SK-N-MC (cell line): Measurements from ENCODE around the gene PHF14.

Experiments
- DNase-seq: peaks from one replicate; pipeline ENCODE4 v3.0.0-alpha.2; 2011; ENCODE audit warnings: low read depth, low spot score
- H3K27ac ChIP-seq: fragments of 200-600 bp; sonication (generic); 2 replicates; pipeline ENCODE4 v1.5.1; 2016; ENCODE audit warnings: mixed run types
- H3K36me3 ChIP-seq: fragments of 200-600 bp; sonication (generic); 2 replicates; pipeline ENCODE4 v1.6.1; 2017; ENCODE audit warnings: antibody characterized with exemption, low read length, mixed read lengths; ENCODE audit not compliant: insufficient read depth
- H3K4me3 ChIP-seq: fragments of 200-600 bp; sonication (generic); 2 replicates; pipeline ENCODE4 v1.5.1; 2016
- H3K9ac ChIP-seq: fragments of 200-600 bp; sonication (generic); 2 replicates; pipeline ENCODE4 v1.8.0; 2017; ENCODE audit warnings: mixed run types, mixed read lengths; ENCODE audit not compliant: insufficient read length
- H3K9me3 ChIP-seq: fragments of 200-600 bp; sonication (generic); 2 replicates; pipeline ENCODE4 v1.6.1; 2017; ENCODE audit warnings: low read depth, mild to moderate bottlenecking, antibody characterized with exemption, low read length, moderate library complexity, mixed read lengths
- EZH2 ChIP-seq: fragments of 200-600 bp; sonication (generic); IDR thresholded peaks from one replicate; pipeline ENCODE4 v1.6.1; 2017; ENCODE audit warnings: antibody characterized with exemption
- FOXP2 ChIP-seq: optimal IDR thresholded peaks from 2 replicates; pipeline ENCODE3; 2011; ENCODE audit warnings: mild to moderate bottlenecking, moderate library complexity; ENCODE audit not compliant: insufficient read depth; ENCODE audit errors: extremely low read length, control extremely low read depth
- POLR2AphosphoS5 ChIP-seq: IDR thresholded peaks from 2 replicates; pipeline ENCODE4 v1.6.1; 2012; ENCODE audit warnings: mild to moderate bottlenecking, low read depth, low read length, borderline replicate concordance

The PHF14 gene

DNA sequence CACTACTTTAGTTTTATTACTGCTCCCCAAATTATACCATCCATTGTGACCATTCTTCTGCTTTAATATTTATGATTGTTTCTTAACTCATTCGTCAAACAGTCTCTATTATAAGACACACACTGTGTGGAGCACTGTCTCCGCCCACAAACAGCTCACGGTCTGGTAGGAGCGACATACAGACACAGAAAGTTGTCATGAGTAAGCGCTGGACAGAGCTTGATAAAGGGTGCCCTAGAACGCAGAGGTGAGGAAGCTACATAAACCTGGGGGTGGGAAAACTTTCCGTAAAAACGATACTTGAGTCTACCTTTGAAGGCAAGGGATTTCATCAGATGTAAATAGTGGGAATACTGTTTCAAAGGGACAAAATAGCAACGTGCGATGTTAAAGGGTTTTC, 207.9 kb downstream of the PHF14 start:
- DNase-seq = no peak
- Histone ChIP-seq H3K36me3 (no peaks in the 10 kb centered on the region), H3K9me3 (no peaks in the 10 kb centered on the region), H3K27ac (no peak overlapping the region), H3K9ac (no peak overlapping the region), H3K4me3 (no peak overlapping the region)
- TF ChIP-seq EZH2 (no peak), FOXP2 (no peak), POLR2AphosphoS5 (no peak)

DNA sequence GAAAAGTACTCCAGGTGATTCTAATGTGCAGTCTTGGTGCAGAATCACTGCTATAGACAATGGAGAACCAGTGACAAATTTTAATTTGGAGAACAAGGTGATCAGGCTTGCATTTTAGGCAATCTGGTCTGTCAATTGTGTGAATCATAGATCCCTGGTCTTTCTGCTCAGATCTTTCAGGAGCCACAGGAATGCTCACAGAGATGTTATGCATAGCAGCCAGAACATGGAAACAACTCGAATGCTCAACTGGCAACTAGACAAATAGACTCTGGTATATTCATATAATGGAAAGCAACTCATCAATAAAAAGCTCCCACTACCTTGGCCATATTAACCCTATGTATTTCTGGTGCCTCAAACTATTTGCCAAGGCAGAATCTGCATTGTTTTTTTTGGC, 209.1 kb downstream of the PHF14 start:
- H3K4me3 ChIP-seq = no peak overlapping the region
- no peak overlapping the region for H3K27ac ChIP-seq
- no peaks in the 10 kb centered on the region for H3K9me3 ChIP-seq
- TF ChIP-seq EZH2 = no peak
- TF ChIP-seq POLR2AphosphoS5 = no peak
- TF ChIP-seq FOXP2 = no peak
- no peak overlapping the region for H3K9ac ChIP-seq
- H3K36me3 ChIP-seq = no peaks in the 10 kb centered on the region
- no peak for DNase-seq

DNA sequence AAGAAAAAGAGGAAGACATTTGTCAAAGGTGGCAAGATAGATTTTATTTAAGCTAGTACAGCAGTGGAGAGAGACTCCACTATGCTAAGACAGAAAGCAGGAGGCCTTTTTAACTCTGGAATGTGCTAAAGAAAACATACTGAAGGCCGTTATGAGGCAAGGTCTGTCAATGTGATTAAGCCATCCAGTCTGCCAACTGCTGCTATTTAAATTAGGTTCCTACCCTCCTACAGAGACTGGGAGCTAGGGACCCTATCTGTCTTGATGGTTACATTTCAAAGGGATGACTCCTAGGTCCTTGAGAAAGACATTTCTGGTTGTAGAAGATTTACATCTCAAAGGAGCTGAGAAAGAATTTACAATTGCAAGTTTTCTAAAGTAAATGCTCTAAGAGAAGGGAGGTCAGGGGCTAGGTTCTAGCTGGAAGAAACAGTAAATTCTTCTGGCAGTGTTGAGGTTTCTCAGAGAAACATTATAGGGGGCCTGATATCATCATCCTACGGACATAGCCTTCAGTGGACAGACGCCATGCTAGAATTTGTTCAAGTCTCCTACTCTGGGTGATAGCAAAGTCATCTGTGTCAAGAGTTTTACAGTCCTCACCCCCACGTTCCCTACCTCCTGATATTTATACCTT, 211.6 kb downstream of the PHF14 start:
- TF ChIP-seq EZH2 = no peak
- no peak for DNase-seq
- Histone ChIP-seq H3K9ac (no peak overlapping the region), H3K36me3 (no peaks in the 10 kb centered on the region), H3K4me3 (no peak overlapping the region), H3K27ac (no peak overlapping the region), H3K9me3 (no peaks in the 10 kb centered on the region)

DNA sequence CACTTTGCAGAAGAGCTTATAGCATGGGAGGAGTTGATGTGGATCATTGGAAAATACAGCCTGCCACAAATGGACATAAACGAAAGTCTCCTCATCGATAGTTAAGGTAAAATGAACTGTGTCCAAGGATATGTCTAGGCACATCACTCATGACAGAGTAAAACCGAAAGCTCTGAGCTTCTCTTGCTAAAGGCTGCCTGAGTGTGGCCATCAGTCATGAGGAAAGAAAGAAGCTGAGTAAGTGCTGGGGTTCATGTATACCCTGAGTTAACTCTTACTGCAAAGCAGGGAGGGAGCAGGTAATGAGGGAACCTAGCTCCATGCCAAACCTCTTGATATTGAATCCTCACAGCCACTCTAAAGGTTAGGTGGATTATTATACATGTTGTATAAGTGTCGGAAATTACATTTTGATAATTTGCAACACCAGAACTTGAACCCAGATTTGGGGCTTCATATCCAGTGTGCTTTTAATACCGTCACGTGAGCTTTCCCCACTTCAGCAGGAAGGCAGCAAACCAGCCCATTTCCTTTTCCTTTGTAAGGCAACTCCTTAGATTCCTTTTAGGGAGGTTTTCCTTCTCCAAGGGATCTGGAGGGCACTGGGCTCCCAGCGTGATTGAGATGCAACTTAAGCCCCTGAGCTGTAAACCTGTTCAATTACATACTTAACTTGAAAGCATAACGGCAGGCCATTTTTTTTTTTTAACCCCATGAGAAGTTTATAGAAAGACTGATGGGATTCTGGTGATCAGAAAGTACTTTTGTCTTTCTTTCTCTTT, 215.0 kb downstream of the PHF14 start:
- Histone ChIP-seq H3K27ac (no peak overlapping the region), H3K9me3 (no peaks in the 10 kb centered on the region), H3K36me3 (no peaks in the 10 kb centered on the region), H3K4me3 (no peak overlapping the region), H3K9ac (no peak overlapping the region)
- DNase-seq = no peak
- TF ChIP-seq FOXP2 (no peak), EZH2 (no peak), POLR2AphosphoS5 (no peak)

DNA sequence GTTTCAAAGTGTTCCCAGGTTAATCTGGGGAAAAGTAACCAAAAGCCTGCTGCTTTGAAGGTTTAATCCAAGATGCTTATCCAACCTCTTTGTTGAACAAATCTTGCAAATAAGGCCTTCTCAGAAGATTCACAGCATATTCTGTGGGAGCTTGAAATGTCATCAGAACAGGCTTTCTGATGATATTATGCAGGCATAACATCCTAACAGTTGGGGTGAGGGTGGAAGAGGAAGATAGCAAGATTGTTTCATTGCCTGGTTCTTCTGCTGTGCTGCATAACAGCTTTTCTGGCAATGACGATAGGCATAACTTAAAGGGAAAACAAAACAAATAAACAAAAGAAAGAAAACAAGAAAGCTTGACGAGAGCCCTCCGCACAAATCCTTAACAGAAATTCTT, 217.4 kb downstream of the PHF14 start:
- TF ChIP-seq FOXP2 (no peak), POLR2AphosphoS5 (no peak)
- Histone ChIP-seq H3K9ac (peak overlapping the region; percentile 3), H3K36me3 (no peaks in the 10 kb centered on the region), H3K9me3 (no peaks in the 10 kb centered on the region), H3K27ac (peak overlapping the region; percentile 77), H3K4me3 (0 out of 2 replicates have a peak overlapping the region, but pooled peaks have one; percentile 7)
- DNase-seq = no peak

DNA sequence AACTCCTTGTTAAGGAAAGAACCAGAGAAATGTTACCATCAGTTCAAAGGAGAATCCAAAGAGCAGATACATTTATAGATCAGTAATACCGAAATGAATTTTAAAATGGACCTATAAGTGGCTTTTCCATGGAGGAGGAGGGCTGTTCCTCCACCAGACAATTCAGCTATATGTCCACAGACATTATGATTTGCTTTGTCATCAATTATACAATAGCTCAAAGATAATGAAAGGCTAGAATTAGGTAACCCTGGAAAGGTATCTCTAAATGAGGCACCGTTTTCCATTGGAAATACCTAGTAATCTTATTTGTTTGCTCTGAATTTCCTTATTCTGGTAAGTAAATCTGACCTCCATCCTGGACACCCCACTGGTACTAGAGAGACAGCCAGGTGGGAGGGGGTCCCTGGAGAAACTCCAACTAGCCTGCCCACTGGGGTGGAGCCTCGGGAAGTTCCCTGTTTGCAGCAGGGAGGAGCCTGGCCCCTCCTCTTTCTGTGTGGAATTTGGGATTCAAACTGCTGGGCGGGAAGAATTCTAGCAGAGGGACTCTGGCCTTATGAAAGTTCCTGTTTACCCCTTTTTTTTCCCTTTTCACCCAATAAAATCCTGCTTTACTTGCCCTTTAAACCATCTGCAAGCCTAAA, 218.0 kb downstream of the PHF14 start:
- H3K9me3 ChIP-seq = no peaks in the 10 kb centered on the region
- H3K9ac ChIP-seq = peak overlapping the region; percentile 77
- no peak for DNase-seq
- peak overlapping the region; percentile 88 for H3K27ac ChIP-seq
- H3K36me3 ChIP-seq = no peaks in the 10 kb centered on the region
- TF ChIP-seq POLR2AphosphoS5 (no peak), FOXP2 (no peak), EZH2 (no peak)
- H3K4me3 ChIP-seq = peak overlapping the region; percentile 83; the same call in 1 of the 2 replicates

DNA sequence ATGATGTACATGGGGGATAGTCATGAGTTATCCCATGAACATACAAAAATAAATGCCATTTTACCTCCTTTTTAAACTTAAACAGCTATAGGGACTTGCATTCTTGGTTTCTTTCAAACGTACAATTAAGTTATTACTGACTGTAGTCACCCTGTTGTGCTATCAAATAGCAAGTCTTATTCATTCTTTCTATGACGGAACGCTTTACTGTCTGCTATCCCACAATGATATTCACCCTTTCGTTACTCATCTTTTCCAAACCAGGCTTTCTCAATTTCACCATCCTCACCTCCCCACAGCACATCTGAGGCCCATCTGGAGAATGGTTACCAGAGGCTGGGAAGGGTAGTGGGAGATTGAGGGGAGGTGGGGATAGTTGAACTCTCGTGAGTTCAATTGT, 218.8 kb downstream of the PHF14 start:
- H3K27ac ChIP-seq = peak overlapping the region; percentile 88
- peak overlapping the region; percentile 83 for H3K4me3 ChIP-seq
- TF ChIP-seq POLR2AphosphoS5 (no peak), FOXP2 (no peak), EZH2 (no peak)
- H3K36me3 ChIP-seq = no peaks in the 10 kb centered on the region
- no peaks in the 10 kb centered on the region for H3K9me3 ChIP-seq
- H3K9ac ChIP-seq = peak overlapping the region; percentile 77
- no peak for DNase-seq

DNA sequence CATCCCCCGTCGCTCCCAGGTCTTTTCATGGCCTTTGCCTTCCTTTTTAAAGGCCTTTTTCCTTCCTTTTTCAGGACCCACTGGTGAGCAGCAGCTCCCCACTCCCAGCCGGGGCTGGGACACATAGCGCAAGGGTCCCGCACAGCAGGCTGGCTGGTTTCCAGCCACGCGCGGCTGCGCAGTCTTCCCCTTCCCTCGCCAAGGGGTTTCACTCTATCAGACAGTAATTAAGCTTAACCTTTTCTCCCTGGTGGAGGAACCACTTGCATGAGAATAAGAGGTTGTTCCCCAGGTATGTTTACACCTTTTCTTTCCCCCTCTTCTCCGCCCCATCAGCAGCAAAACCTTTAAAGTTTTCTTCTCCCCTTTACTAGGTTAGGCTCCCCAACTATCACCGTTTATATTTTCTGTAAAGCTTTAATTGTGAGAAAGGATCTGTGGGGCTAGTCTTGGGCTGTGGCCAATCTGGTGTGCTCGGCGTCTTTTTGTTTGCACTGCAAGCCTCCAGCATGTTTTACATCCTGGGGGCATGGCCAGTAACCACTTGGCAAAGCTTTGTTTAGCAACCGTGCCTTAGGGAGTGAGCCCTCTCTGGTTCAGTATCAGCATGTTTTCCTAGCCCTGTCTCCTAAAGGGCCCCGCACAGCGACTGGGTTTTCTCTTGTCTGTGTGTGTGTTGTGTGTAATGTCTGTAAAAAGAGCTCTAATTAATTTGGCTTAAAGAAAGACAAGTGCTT, 219.6 kb downstream of the PHF14 start:
- H3K27ac ChIP-seq = peak overlapping the region; percentile 88
- TF ChIP-seq EZH2 = no peak
- TF ChIP-seq POLR2AphosphoS5 = peak; percentile 34
- no peak for DNase-seq
- peak overlapping the region; percentile 77 for H3K9ac ChIP-seq
- H3K4me3 ChIP-seq = peak overlapping the region; percentile 83
- no peaks in the 10 kb centered on the region for H3K9me3 ChIP-seq
- no peaks in the 10 kb centered on the region for H3K36me3 ChIP-seq
